PFSK-1 (cell line): ENCODE results near the gene TAX1BP1.

Source experiments
- REST ChIP-seq, 2 experiments: IDR thresholded peaks; 2 replicates each; pipeline versions ENCODE4 v1.6.1 to v1.8.0; 2011 to 2012; ENCODE audit warnings: low read depth in 2 of 2, low read length in 2 of 2, control low read depth in 1 of 2, inconsistent platforms in 1 of 2, mild to moderate bottlenecking in 1 of 2, moderate library complexity in 1 of 2; ENCODE audit not compliant: insufficient read depth in 1 of 2
- SIN3A ChIP-seq: IDR thresholded peaks from 2 replicates; pipeline ENCODE4 v1.6.1; 2012; ENCODE audit warnings: mild to moderate bottlenecking, low read length, moderate library complexity, borderline replicate concordance; ENCODE audit not compliant: insufficient read depth
- TAF1 ChIP-seq: IDR thresholded peaks from 2 replicates; pipeline ENCODE4 v1.6.1; 2012; ENCODE audit warnings: low read length, control low read depth, borderline replicate concordance; ENCODE audit not compliant: insufficient read depth

- no peak for TF ChIP-seq REST (IDR thresholded peaks at IDR 0.05; ENCODE audit: insufficient read depth in 1 of 2, low read depth in 2 of 2, low read length in 2 of 2)
- TF ChIP-seq SIN3A = no peak
- TF ChIP-seq TAF1 = no peak
Observed at GRCh38 chr7:27866828-27867672, 127.1 kb downstream of the TAX1BP1 start.
